ENCODE data around the gene MAP4K3.
"Not testable (repeated sequence)": the region's sequence is repeated elsewhere in the genome, so short reads cannot be mapped to it uniquely, and the experiment has no call there.

MAP4K3 gene

GRCh38 chr2:39359453-39360038, 77.5 kb downstream of the MAP4K3 start:
- peaks cover 37% of the 10 kb centered on the region for H3K36me3 ChIP-seq (ENCODE audit: insufficient read depth, low read depth, low read length)
- H3K4me3 ChIP-seq (ENCODE audit: low read length), result 0 out of 2 replicates have a peak overlapping the region, but pooled peaks have one; percentile 25
- H3K9me3 ChIP-seq (ENCODE audit: insufficient read depth, low read depth, low read length), result peaks cover 52% of the 10 kb centered on the region

GRCh38 chr2:39356922-39357639, 80.0 kb downstream of the MAP4K3 start:
- Histone ChIP-seq H3K27me3 (ENCODE audit: insufficient read depth, low read length) (no peaks in the 10 kb centered on the region), H3K9me3 (ENCODE audit: insufficient read depth, low read depth, low read length) (peaks cover 40% of the 10 kb centered on the region), H3K4me3 (ENCODE audit: low read length) (no peak overlapping the region), H3K36me3 (ENCODE audit: insufficient read depth, low read depth, low read length) (peaks cover 31% of the 10 kb centered on the region), H3K9ac (ENCODE audit: low read depth, low read length) (no peak overlapping the region; the same call in 1 of the 2 replicates), H3K27ac (ENCODE audit: low read length) (peak overlapping the region; percentile 16), H3K4me1 (ENCODE audit: insufficient read depth, low read length) (peaks cover 11% of the 10 kb centered on the region; the same call in 1 of the 2 replicates)

More at GRCh38 chr2:39359453-39360038, 77.5 kb downstream of the MAP4K3 start:
- peaks cover 20% of the 10 kb centered on the region; the same call in 1 of the 2 replicates for H3K4me1 ChIP-seq (ENCODE audit: insufficient read depth, low read length)
- H3K27ac ChIP-seq (ENCODE audit: low read length), result no peak overlapping the region
- no peak overlapping the region for H3K9ac ChIP-seq (ENCODE audit: low read depth, low read length)
- H3K27me3 ChIP-seq (ENCODE audit: insufficient read depth, low read length), result no peaks in the 10 kb centered on the region

GRCh38 chr2:39350658-39351057, 86.4 kb downstream of the MAP4K3 start:
- Histone ChIP-seq H3K9me3 (ENCODE audit: insufficient read depth, low read depth, low read length) (no peaks in the 10 kb centered on the region), H3K36me3 (ENCODE audit: insufficient read depth, low read depth, low read length) (peaks cover 3% of the 10 kb centered on the region)

GRCh38 chr2:39338502-39338901, 98.6 kb downstream of the MAP4K3 start:
- H3K4me1 ChIP-seq (ENCODE audit: insufficient read depth, low read length), result peaks cover 12% of the 10 kb centered on the region
- no peaks in the 10 kb centered on the region; the same call in 1 of the 2 replicates for H3K36me3 ChIP-seq (ENCODE audit: insufficient read depth, low read depth, low read length)
- no peak overlapping the region for H3K27ac ChIP-seq (ENCODE audit: low read length)
- no peaks in the 10 kb centered on the region for H3K27me3 ChIP-seq (ENCODE audit: insufficient read depth, low read length)
- no peak overlapping the region for H3K9ac ChIP-seq (ENCODE audit: low read depth, low read length)
- no peaks in the 10 kb centered on the region for H3K9me3 ChIP-seq (ENCODE audit: insufficient read depth, low read depth, low read length)
- H3K4me3 ChIP-seq (ENCODE audit: low read length), result no peak overlapping the region

More at GRCh38 chr2:39350658-39351057, 86.4 kb downstream of the MAP4K3 start:
- no peaks in the 10 kb centered on the region for H3K27me3 ChIP-seq (ENCODE audit: insufficient read depth, low read length)
- H3K9ac ChIP-seq (ENCODE audit: low read depth, low read length), result no peak overlapping the region
- peaks cover 7% of the 10 kb centered on the region; the same call in 1 of the 2 replicates for H3K4me1 ChIP-seq (ENCODE audit: insufficient read depth, low read length)
- H3K27ac ChIP-seq (ENCODE audit: low read length), result no peak overlapping the region
- H3K4me3 ChIP-seq (ENCODE audit: low read length), result no peak overlapping the region

- Histone ChIP-seq H3K4me3 (ENCODE audit: low read length) (no peak overlapping the region), H3K4me1 (ENCODE audit: insufficient read depth, low read length) (peaks cover 12% of the 10 kb centered on the region), H3K9me3 (ENCODE audit: insufficient read depth, low read depth, low read length) (no peaks in the 10 kb centered on the region), H3K36me3 (ENCODE audit: insufficient read depth, low read depth, low read length) (peaks cover 12% of the 10 kb centered on the region), H3K27ac (ENCODE audit: low read length) (no peak overlapping the region), H3K27me3 (ENCODE audit: insufficient read depth, low read length) (no peaks in the 10 kb centered on the region), H3K9ac (ENCODE audit: low read depth, low read length) (no peak overlapping the region)
Measured at GRCh38 chr2:39335930-39336329, 101.2 kb downstream of the MAP4K3 start.

GRCh38 chr2:39334978-39335377, 102.1 kb downstream of the MAP4K3 start:
- Histone ChIP-seq H3K4me1 (ENCODE audit: insufficient read depth, low read length) (peaks cover 9% of the 10 kb centered on the region), H3K4me3 (ENCODE audit: low read length) (no peak overlapping the region), H3K9me3 (ENCODE audit: insufficient read depth, low read depth, low read length) (no peaks in the 10 kb centered on the region), H3K27me3 (ENCODE audit: insufficient read depth, low read length) (no peaks in the 10 kb centered on the region), H3K9ac (ENCODE audit: low read depth, low read length) (no peak overlapping the region), H3K27ac (ENCODE audit: low read length) (no peak overlapping the region), H3K36me3 (ENCODE audit: insufficient read depth, low read depth, low read length) (peaks cover 19% of the 10 kb centered on the region)

- Histone ChIP-seq H3K4me1 (ENCODE audit: insufficient read depth, low read length) (peaks cover 9% of the 10 kb centered on the region), H3K27me3 (ENCODE audit: insufficient read depth, low read length) (no peaks in the 10 kb centered on the region), H3K36me3 (ENCODE audit: insufficient read depth, low read depth, low read length) (peaks cover 21% of the 10 kb centered on the region), H3K27ac (ENCODE audit: low read length) (no peak overlapping the region), H3K4me3 (ENCODE audit: low read length) (no peak overlapping the region), H3K9me3 (ENCODE audit: insufficient read depth, low read depth, low read length) (no peaks in the 10 kb centered on the region), H3K9ac (ENCODE audit: low read depth, low read length) (no peak overlapping the region)
Measured at GRCh38 chr2:39334529-39334928, 102.6 kb downstream of the MAP4K3 start.

GRCh38 chr2:39326644-39327043, 110.4 kb downstream of the MAP4K3 start:
- Histone ChIP-seq H3K27ac (ENCODE audit: low read length) (no peak overlapping the region), H3K36me3 (ENCODE audit: insufficient read depth, low read depth, low read length) (peaks cover 55% of the 10 kb centered on the region), H3K9me3 (ENCODE audit: insufficient read depth, low read depth, low read length) (no peaks in the 10 kb centered on the region), H3K4me1 (ENCODE audit: insufficient read depth, low read length) (no peaks in the 10 kb centered on the region), H3K27me3 (ENCODE audit: insufficient read depth, low read length) (no peaks in the 10 kb centered on the region), H3K4me3 (ENCODE audit: low read length) (no peak overlapping the region), H3K9ac (ENCODE audit: low read depth, low read length) (no peak overlapping the region)

- no peak overlapping the region for H3K4me3 ChIP-seq (ENCODE audit: low read length)
- no peaks in the 10 kb centered on the region for H3K4me1 ChIP-seq (ENCODE audit: insufficient read depth, low read length)
- H3K27ac ChIP-seq (ENCODE audit: low read length), result no peak overlapping the region
- no peaks in the 10 kb centered on the region for H3K27me3 ChIP-seq (ENCODE audit: insufficient read depth, low read length)
- H3K9me3 ChIP-seq (ENCODE audit: insufficient read depth, low read depth, low read length), result no peaks in the 10 kb centered on the region
- peaks cover 48% of the 10 kb centered on the region for H3K36me3 ChIP-seq (ENCODE audit: insufficient read depth, low read depth, low read length)
- no peak overlapping the region for H3K9ac ChIP-seq (ENCODE audit: low read depth, low read length)
Measured at GRCh38 chr2:39325966-39326365, 111.1 kb downstream of the MAP4K3 start.

GRCh38 chr2:39321056-39322035, 115.7 kb downstream of the MAP4K3 start:
- peaks cover 30% of the 10 kb centered on the region for H3K36me3 ChIP-seq (ENCODE audit: insufficient read depth, low read depth, low read length)
- not testable (repeated sequence) for H3K9me3 ChIP-seq (ENCODE audit: insufficient read depth, low read depth, low read length); H3K4me1 ChIP-seq (ENCODE audit: insufficient read depth, low read length); H3K27me3 ChIP-seq (ENCODE audit: insufficient read depth, low read length); H3K9ac ChIP-seq (ENCODE audit: low read depth, low read length); H3K27ac ChIP-seq (ENCODE audit: low read length); H3K4me3 ChIP-seq (ENCODE audit: low read length)

GRCh38 chr2:39320162-39320561, 116.9 kb downstream of the MAP4K3 start:
- no peak overlapping the region for H3K27ac ChIP-seq (ENCODE audit: low read length)
- peaks cover 26% of the 10 kb centered on the region for H3K36me3 ChIP-seq (ENCODE audit: insufficient read depth, low read depth, low read length)
- H3K27me3 ChIP-seq (ENCODE audit: insufficient read depth, low read length), result no peaks in the 10 kb centered on the region

More at GRCh38 chr2:39320162-39320561, 116.9 kb downstream of the MAP4K3 start:
- no peak overlapping the region for H3K9ac ChIP-seq (ENCODE audit: low read depth, low read length)
- H3K4me3 ChIP-seq (ENCODE audit: low read length), result no peak overlapping the region
- H3K9me3 ChIP-seq (ENCODE audit: insufficient read depth, low read depth, low read length), result no peaks in the 10 kb centered on the region
- H3K4me1 ChIP-seq (ENCODE audit: insufficient read depth, low read length), result no peaks in the 10 kb centered on the region

All from iPS-20b (cell line).